ENCODE data around the gene MAD2L1BP. TPM values are rescaled to one million over a fixed set of nuclear protein-coding genes. Genes with fewer than 3 reads are reported as not detected.

Gene MAD2L1BP
- total RNA-seq, 1 experiment from 2014 or later = 30.1 TPM

DNA sequence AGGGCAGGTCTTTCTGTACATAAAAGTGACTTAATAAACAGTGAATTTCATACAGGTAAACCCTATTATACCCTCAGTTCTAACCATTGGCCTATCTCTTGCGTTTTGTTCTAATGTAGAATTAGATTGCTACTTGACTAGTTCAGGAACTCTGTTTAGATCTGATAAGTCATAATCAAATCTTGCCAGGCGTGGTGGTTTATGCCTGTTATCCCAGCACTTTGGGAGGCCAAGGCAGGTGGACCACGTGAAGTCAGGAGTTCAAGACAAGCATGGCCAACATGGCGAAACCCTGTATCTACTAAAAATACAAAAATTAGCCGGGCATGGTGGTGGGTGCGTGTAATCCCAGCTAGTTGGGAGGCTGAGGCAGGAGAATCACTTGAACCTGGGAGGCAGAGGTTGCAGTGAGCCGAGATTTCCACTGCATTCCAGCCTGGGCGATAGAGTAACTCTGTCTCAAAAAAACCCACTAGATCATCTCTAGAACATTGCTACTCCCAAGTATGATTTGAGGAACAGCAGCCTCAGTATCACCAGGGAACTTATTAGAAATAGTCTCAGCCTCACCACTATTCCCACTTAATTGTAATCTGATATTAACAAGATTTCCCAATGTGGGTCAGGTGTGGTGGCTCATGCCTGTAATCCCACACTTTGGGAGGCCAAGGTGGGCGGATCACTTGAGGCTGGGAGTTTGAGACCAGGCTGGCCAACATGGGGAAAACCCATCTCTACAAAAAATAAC, 18.7 kb upstream of the MAD2L1BP start:
- ChIA-PET CTCF (interaction anchor here (1.0 to 3.9 kb wide), 3 partner anchors 9 to 50 kb away, joined by 3 to 14 read pairs (median 5); no protein-coding TSS in a partner anchor), POLR2A (interaction anchor here (0.7 kb wide), 1 partner anchor 37 kb away, joined by 3 read pairs; no protein-coding TSS in a partner anchor)
- Mint-ChIP-seq H3K4me3 (no peak overlapping the region), H3K36me3 (peaks cover 28% of the 10 kb centered on the region), H3K9me3 (no peaks in the 10 kb centered on the region), H3K4me1 (no peaks in the 10 kb centered on the region), H3K27ac (no peak overlapping the region), H3K27me3 (ENCODE audit: low read depth) (no peaks in the 10 kb centered on the region)
- DNase-seq (ENCODE audit: low spot score) (no peak), ATAC-seq (no peak)
- TF ChIP-seq, protein P1, sequence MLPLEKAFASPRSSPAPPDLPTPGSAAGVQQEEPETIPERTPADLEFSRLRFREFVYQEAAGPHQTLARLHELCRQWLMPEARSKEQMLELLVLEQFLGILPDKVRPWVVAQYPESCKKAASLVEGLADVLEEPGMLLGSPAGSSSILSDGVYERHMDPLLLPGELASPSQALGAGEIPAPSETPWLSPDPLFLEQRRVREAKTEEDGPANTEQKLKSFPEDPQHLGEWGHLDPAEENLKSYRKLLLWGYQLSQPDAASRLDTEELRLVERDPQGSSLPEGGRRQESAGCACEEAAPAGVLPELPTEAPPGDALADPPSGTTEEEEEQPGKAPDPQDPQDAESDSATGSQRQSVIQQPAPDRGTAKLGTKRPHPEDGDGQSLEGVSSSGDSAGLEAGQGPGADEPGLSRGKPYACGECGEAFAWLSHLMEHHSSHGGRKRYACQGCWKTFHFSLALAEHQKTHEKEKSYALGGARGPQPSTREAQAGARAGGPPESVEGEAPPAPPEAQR (CRISPR knock-in tag; IDR thresholded peaks at IDR 0.05) = no peak
- TF ChIP-seq ERG (CRISPR knock-in tag; IDR thresholded peaks at IDR 0.05) = no peak
- no peak for TF ChIP-seq USF1 (CRISPR knock-in tag; IDR thresholded peaks at IDR 0.05)
- TF ChIP-seq PREB (CRISPR knock-in tag; IDR thresholded peaks at IDR 0.05; ENCODE audit: borderline replicate concordance) = no peak
- TF ChIP-seq ZNF263 (CRISPR knock-in tag; IDR thresholded peaks at IDR 0.05; ENCODE audit: low read depth) = no peak
- TF ChIP-seq ZNF423 (CRISPR knock-in tag; IDR thresholded peaks at IDR 0.05) = no peak
- TF ChIP-seq HMGA2 (CRISPR knock-in tag; IDR thresholded peaks at IDR 0.05) = no peak
- no peak for TF ChIP-seq NFATC4 (CRISPR knock-in tag; IDR thresholded peaks at IDR 0.05)
- TF ChIP-seq ZNF317 (CRISPR knock-in tag; IDR thresholded peaks at IDR 0.05; ENCODE audit: borderline replicate concordance, low read depth) = no peak
- TF ChIP-seq, protein P2, sequence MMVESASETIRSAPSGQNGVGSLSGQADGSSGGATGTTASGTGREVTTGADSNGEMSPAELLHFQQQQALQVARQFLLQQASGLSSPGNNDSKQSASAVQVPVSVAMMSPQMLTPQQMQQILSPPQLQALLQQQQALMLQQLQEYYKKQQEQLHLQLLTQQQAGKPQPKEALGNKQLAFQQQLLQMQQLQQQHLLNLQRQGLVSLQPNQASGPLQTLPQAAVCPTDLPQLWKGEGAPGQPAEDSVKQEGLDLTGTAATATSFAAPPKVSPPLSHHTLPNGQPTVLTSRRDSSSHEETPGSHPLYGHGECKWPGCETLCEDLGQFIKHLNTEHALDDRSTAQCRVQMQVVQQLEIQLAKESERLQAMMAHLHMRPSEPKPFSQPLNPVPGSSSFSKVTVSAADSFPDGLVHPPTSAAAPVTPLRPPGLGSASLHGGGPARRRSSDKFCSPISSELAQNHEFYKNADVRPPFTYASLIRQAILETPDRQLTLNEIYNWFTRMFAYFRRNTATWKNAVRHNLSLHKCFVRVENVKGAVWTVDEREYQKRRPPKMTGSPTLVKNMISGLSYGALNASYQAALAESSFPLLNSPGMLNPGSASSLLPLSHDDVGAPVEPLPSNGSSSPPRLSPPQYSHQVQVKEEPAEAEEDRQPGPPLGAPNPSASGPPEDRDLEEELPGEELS (CRISPR knock-in tag; IDR thresholded peaks at IDR 0.05) = no peak
- TF ChIP-seq MYBL2 (CRISPR knock-in tag; IDR thresholded peaks at IDR 0.05) = no peak
- no peak for TF ChIP-seq SMAD4 (CRISPR knock-in tag; IDR thresholded peaks at IDR 0.05)
- no peak for TF ChIP-seq OVOL2 (CRISPR knock-in tag; IDR thresholded peaks at IDR 0.05; ENCODE audit: borderline replicate concordance)

DNA sequence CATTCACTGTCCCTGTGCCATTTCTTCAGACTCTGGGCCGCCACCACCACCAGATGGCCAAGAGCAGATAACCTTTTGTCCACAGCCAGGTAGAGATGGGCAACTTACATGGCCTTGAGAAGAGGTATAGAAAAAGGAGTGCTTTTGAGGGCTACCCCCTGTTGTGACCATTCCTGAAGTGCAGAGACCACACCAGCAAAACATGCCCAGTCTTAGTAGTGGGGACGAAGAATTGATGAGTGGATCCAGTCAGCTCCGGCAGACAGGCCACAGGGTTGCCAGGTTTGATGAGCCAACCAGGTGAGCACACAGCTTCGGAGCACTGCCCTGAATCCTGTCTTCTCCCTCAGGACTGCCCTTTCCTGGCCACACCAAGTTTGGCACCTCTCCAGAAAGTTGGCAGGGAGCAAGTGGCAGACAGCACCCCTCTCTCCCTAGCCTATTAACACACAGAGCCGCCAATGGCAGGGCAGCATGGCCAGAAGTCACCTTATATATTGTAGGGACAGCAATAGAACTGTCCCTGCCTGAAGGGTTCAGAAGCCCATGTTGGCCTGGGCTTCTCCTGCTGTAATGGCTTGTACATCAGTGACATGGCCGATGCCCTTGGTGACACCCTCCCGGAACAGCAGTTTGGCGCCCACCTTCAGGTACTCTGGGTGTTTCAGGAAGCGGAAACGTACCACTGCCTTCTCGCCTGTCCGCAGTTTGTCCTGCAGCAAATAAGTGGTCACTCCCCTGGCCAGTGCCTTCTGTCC, 14.4 kb upstream of the MAD2L1BP start:
- TF ChIP-seq ZNF396 (CRISPR knock-in tag; IDR thresholded peaks at IDR 0.05; ENCODE audit: borderline replicate concordance) = no peak
- TF ChIP-seq, protein P3, sequence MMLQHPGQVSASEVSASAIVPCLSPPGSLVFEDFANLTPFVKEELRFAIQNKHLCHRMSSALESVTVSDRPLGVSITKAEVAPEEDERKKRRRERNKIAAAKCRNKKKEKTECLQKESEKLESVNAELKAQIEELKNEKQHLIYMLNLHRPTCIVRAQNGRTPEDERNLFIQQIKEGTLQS (CRISPR knock-in tag; conservative IDR thresholded peaks at IDR 0.05) = no peak
- Mint-ChIP-seq H3K36me3 (peaks cover 52% of the 10 kb centered on the region), H3K4me1 (no peaks in the 10 kb centered on the region), H3K4me3 (no peak overlapping the region), H3K27me3 (ENCODE audit: low read depth) (no peaks in the 10 kb centered on the region), H3K9me3 (no peaks in the 10 kb centered on the region), H3K27ac (no peak overlapping the region)
- POLR2A ChIA-PET = no interaction called here
- CTCF ChIA-PET = no interaction called here
- no peak for ATAC-seq
- DNase-seq (ENCODE audit: low spot score) = no peak

All from WTC11 (cell line).